ENCODE data around the gene AGPAT3.

DNA sequence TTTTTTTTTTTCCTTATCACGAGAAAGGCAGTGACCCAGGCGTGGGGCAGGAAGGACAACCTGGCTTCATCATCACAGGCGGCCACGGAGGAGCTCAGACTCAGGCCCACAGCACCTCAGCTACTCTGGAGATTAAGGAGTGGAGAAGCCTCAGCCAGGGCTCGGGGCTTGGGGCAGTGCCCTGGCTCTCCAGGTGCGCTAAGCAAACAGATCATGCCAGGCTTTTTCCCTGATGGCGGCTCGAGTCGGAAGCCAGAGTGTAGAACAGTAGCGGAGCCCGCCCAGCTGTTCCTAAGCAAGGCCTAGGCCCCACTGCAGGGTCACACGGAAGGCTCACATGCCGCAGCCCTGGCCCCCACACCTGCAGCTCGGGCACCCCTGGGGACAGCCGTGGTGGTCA, 70.7 kb downstream of the AGPAT3 start:
- TF ChIP-seq, protein P1, sequence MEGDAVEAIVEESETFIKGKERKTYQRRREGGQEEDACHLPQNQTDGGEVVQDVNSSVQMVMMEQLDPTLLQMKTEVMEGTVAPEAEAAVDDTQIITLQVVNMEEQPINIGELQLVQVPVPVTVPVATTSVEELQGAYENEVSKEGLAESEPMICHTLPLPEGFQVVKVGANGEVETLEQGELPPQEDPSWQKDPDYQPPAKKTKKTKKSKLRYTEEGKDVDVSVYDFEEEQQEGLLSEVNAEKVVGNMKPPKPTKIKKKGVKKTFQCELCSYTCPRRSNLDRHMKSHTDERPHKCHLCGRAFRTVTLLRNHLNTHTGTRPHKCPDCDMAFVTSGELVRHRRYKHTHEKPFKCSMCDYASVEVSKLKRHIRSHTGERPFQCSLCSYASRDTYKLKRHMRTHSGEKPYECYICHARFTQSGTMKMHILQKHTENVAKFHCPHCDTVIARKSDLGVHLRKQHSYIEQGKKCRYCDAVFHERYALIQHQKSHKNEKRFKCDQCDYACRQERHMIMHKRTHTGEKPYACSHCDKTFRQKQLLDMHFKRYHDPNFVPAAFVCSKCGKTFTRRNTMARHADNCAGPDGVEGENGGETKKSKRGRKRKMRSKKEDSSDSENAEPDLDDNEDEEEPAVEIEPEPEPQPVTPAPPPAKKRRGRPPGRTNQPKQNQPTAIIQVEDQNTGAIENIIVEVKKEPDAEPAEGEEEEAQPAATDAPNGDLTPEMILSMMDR (IDR thresholded peaks at IDR 0.05), result no peak
- TF ChIP-seq POLR2A (IDR thresholded peaks at IDR 0.05), result no peak
